HL-60 (cell line): ENCODE data around the gene SLC6A13.

Experiments
- DNase-seq, 2 experiments: peaks; one replicate each; pipeline ENCODE4 v3.0.0-alpha.2; 2010 to 2020; ENCODE audit warnings: low read depth in 1 of 2, low spot score in 1 of 2
- H3K27ac ChIP-seq: fragments of 250-450 bp; sonication (Bioruptor Pico); replicated peaks from 2 replicates; pipeline ENCODE4 v1.5.1; 2020; ENCODE audit warnings: mild to moderate bottlenecking, moderate library complexity
- H3K27me3 ChIP-seq: fragments of 250-450 bp; sonication (Bioruptor Pico); 2 replicates; pipeline ENCODE4 v1.5.1; 2021; ENCODE audit warnings: mild to moderate bottlenecking, moderate library complexity; ENCODE audit not compliant: insufficient read depth, poor library complexity, severe bottlenecking
- H3K4me3 ChIP-seq: replicated peaks from 2 replicates; pipeline ENCODE4 v1.5.1; 2011; ENCODE audit warnings: mild to moderate bottlenecking, control low read depth, low read length; ENCODE audit not compliant: insufficient read depth
- GABPA ChIP-seq: IDR thresholded peaks from 2 replicates; pipeline ENCODE4 v1.6.1; 2012; ENCODE audit warnings: low read depth
- POLR2AphosphoS5 ChIP-seq: IDR thresholded peaks from 2 replicates; pipeline ENCODE4 v1.6.1; 2012; ENCODE audit warnings: low read depth
- SPI1 ChIP-seq: IDR thresholded peaks from 2 replicates; pipeline ENCODE4 v1.6.1; 2012; ENCODE audit warnings: low read depth, mild to moderate bottlenecking, borderline replicate concordance
- TF ChIP-seq, protein P1 (sequence below): IDR thresholded peaks from 2 replicates; pipeline ENCODE4 v1.6.1; 2012; ENCODE audit warnings: low read depth; ENCODE audit not compliant: insufficient replicate concordance
- TF ChIP-seq, protein P2 (sequence below): IDR thresholded peaks from one replicate; pipeline ENCODE4 v1.5.1; 2011; ENCODE audit warnings: low read length, control low read depth, inconsistent platforms; ENCODE audit not compliant: insufficient read depth

The SLC6A13 gene

GRCh38 chr12:254039-254438 is 8.6 kb downstream of the SLC6A13 start:
- no peaks in the 10 kb centered on the region for H3K27me3 ChIP-seq
- DNase-seq, result no peak
- H3K4me3 ChIP-seq, result no peak overlapping the region
- H3K27ac ChIP-seq, result no peak overlapping the region
- no peak for TF ChIP-seq SPI1
- no peak for TF ChIP-seq GABPA
- TF ChIP-seq, protein P1, sequence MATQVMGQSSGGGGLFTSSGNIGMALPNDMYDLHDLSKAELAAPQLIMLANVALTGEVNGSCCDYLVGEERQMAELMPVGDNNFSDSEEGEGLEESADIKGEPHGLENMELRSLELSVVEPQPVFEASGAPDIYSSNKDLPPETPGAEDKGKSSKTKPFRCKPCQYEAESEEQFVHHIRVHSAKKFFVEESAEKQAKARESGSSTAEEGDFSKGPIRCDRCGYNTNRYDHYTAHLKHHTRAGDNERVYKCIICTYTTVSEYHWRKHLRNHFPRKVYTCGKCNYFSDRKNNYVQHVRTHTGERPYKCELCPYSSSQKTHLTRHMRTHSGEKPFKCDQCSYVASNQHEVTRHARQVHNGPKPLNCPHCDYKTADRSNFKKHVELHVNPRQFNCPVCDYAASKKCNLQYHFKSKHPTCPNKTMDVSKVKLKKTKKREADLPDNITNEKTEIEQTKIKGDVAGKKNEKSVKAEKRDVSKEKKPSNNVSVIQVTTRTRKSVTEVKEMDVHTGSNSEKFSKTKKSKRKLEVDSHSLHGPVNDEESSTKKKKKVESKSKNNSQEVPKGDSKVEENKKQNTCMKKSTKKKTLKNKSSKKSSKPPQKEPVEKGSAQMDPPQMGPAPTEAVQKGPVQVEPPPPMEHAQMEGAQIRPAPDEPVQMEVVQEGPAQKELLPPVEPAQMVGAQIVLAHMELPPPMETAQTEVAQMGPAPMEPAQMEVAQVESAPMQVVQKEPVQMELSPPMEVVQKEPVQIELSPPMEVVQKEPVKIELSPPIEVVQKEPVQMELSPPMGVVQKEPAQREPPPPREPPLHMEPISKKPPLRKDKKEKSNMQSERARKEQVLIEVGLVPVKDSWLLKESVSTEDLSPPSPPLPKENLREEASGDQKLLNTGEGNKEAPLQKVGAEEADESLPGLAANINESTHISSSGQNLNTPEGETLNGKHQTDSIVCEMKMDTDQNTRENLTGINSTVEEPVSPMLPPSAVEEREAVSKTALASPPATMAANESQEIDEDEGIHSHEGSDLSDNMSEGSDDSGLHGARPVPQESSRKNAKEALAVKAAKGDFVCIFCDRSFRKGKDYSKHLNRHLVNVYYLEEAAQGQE, result no peak
- TF ChIP-seq POLR2AphosphoS5, result no peak

GRCh38 chr12:253116-253831 is 9.4 kb downstream of the SLC6A13 start:
- TF ChIP-seq, protein P1, result no peak
- TF ChIP-seq SPI1 (no peak), GABPA (no peak), POLR2AphosphoS5 (no peak)
- TF ChIP-seq, protein P2, sequence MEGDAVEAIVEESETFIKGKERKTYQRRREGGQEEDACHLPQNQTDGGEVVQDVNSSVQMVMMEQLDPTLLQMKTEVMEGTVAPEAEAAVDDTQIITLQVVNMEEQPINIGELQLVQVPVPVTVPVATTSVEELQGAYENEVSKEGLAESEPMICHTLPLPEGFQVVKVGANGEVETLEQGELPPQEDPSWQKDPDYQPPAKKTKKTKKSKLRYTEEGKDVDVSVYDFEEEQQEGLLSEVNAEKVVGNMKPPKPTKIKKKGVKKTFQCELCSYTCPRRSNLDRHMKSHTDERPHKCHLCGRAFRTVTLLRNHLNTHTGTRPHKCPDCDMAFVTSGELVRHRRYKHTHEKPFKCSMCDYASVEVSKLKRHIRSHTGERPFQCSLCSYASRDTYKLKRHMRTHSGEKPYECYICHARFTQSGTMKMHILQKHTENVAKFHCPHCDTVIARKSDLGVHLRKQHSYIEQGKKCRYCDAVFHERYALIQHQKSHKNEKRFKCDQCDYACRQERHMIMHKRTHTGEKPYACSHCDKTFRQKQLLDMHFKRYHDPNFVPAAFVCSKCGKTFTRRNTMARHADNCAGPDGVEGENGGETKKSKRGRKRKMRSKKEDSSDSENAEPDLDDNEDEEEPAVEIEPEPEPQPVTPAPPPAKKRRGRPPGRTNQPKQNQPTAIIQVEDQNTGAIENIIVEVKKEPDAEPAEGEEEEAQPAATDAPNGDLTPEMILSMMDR, result no peak
- Histone ChIP-seq H3K4me3 (no peak overlapping the region), H3K27ac (no peak overlapping the region), H3K27me3 (no peaks in the 10 kb centered on the region)
- no peak for DNase-seq

DNA sequence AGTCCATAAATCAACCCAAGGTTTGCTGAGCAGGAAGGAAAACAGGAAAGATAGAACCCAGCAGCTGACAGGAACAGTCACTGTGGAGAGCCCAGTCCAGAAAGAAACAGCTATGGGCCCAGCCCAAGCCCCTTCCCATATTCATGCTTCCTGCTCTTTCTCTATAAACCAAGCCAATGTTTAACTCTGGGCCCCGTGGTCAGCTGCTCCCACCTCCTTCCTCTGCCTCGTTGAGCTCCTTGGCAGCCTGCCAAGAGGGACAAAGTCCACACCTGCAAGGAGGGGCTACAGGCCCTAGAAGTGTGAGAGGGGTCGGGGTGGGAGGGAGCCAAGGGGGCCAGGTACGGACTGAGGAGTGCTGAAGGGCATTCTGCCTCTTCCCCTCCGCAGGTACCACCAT is 10.0 kb downstream of the SLC6A13 start:
- H3K27ac ChIP-seq, result no peak overlapping the region
- no peak for DNase-seq
- TF ChIP-seq GABPA (no peak), POLR2AphosphoS5 (no peak), SPI1 (no peak)
- TF ChIP-seq, protein P1, result no peak
- TF ChIP-seq, protein P2, result no peak

More for the DNA sequence above, 10.0 kb downstream of the SLC6A13 start:
- Histone ChIP-seq H3K4me3 (no peak overlapping the region), H3K27me3 (no peaks in the 10 kb centered on the region)
